IMR-90 (cell line): Measurements from ENCODE around the gene STX1B. TPM values are rescaled to one million over a fixed set of nuclear protein-coding genes. Genes with fewer than 3 reads are reported as not detected.

Experiments used
- ATAC-seq: fragments of 200-7000 bp; cut with Tn5 transposase; 2 replicates; pipeline ENCODE4 v1.9.1; 2020; ENCODE audit warnings: low read depth, mild to moderate bottlenecking, moderate library complexity
- BruUV-seq: library from RNA; stranded (reverse); fragments of 400-500 nt; replicated peaks from 2 replicates; lab custom pipeline; 2021; lab: Mats Ljungman, UMichigan
- CTCF ChIA-PET: fragments of 300-600 bp; formaldehyde crosslinking; extraction: SDS; loops from one replicate; lab custom pipeline; 2021; ENCODE audit warnings: antibody characterized with exemption; lab: Yijun Ruan, JAX
- POLR2A ChIA-PET: fragments of 300-600 bp; sonication (Branson Sonifier 250); formaldehyde crosslinking; loops from one replicate; lab custom pipeline; 2022; ENCODE audit warnings: antibody characterized with exemption; ENCODE audit not compliant: unreplicated experiment; lab: Charles Lee
- DNase-seq: peaks from one replicate; pipeline ENCODE4 v3.0.0; 2013
- H2AFZ ChIP-seq: replicated peaks from 2 replicates; pipeline ENCODE3; 2013; ENCODE audit warnings: low read length, mild to moderate bottlenecking; ENCODE audit not compliant: poor library complexity
- H2AK5ac ChIP-seq: 2 replicates; pipeline ENCODE4 v1.6.1; 2013; ENCODE audit warnings: low read depth, low read length, inconsistent platforms
- H2AK9ac ChIP-seq: replicated peaks from 2 replicates; pipeline ENCODE3; 2013; ENCODE audit warnings: mild to moderate bottlenecking, low read depth, low read length, moderate library complexity; ENCODE audit not compliant: poor library complexity
- H2BK120ac ChIP-seq: 2 replicates; pipeline ENCODE4 v1.6.1; 2013; ENCODE audit warnings: low read depth, low read length, inconsistent platforms
- H2BK15ac ChIP-seq: 3 replicates; pipeline ENCODE4 v1.6.1; 2013; ENCODE audit warnings: low read depth, low read length, inconsistent platforms
- H2BK20ac ChIP-seq: 2 replicates; pipeline ENCODE4 v1.6.1; 2013; ENCODE audit warnings: low read depth, mild to moderate bottlenecking, inconsistent platforms, low read length, moderate library complexity
- H2BK5ac ChIP-seq: 2 replicates; pipeline ENCODE4 v1.6.1; 2013; ENCODE audit warnings: mild to moderate bottlenecking, low read depth, low read length, inconsistent platforms; ENCODE audit not compliant: poor library complexity, severe bottlenecking
- H3K14ac ChIP-seq: replicated peaks from 2 replicates; pipeline ENCODE4 v1.6.1; 2013; ENCODE audit warnings: low read depth, low read length, inconsistent platforms
- H3K18ac ChIP-seq: 2 replicates; pipeline ENCODE4 v1.6.1; 2013; ENCODE audit warnings: low read depth, low read length, control low read depth
- H3K23ac ChIP-seq: 2 replicates; pipeline ENCODE4 v1.6.1; 2013; ENCODE audit warnings: low read depth, low read length, inconsistent platforms
- H3K27ac ChIP-seq: 2 replicates; pipeline ENCODE4 v1.5.1; 2013; ENCODE audit warnings: mild to moderate bottlenecking, control low read depth, low read length; ENCODE audit not compliant: insufficient read depth
- H3K27me3 ChIP-seq: 2 replicates; pipeline ENCODE4 v1.6.1; 2013; ENCODE audit warnings: low read length; ENCODE audit not compliant: control insufficient read depth, insufficient read depth
- H3K36me3 ChIP-seq: 2 replicates; pipeline ENCODE4 v1.6.1; 2013; ENCODE audit warnings: low read length, mixed read lengths; ENCODE audit not compliant: control insufficient read depth, insufficient read depth
- H3K4ac ChIP-seq: 2 replicates; pipeline ENCODE4 v1.6.1; 2013; ENCODE audit warnings: low read depth, low read length, inconsistent platforms
- H3K4me1 ChIP-seq: 2 replicates; pipeline ENCODE4 v1.6.1; 2013; ENCODE audit warnings: low read length, mixed read lengths; ENCODE audit not compliant: control insufficient read depth, insufficient read depth
- H3K4me2 ChIP-seq: 2 replicates; pipeline ENCODE4 v1.6.1; 2013; ENCODE audit warnings: low read depth, mild to moderate bottlenecking, control low read depth, low read length, moderate library complexity
- H3K4me3 ChIP-seq: 2 replicates; pipeline ENCODE4 v1.5.1; 2013; ENCODE audit warnings: low read depth, mild to moderate bottlenecking, control low read depth, low read length, moderate library complexity; ENCODE audit not compliant: insufficient read depth
- H3K56ac ChIP-seq: 2 replicates; pipeline ENCODE4 v1.6.1; 2013; ENCODE audit warnings: low read length, inconsistent platforms; ENCODE audit not compliant: insufficient read depth; ENCODE audit errors: extremely low read depth
- H3K79me1 ChIP-seq, 2 experiments: 2 replicates each; pipeline ENCODE4 v1.6.1; 2013; ENCODE audit warnings: low read length in 2 of 2, inconsistent platforms in 1 of 2, low read depth in 1 of 2
- H3K9ac ChIP-seq: 2 replicates; pipeline ENCODE4 v1.6.1; 2013; ENCODE audit warnings: low read depth, low read length, control low read depth
- H3K9me1 ChIP-seq: 2 replicates; pipeline ENCODE4 v1.6.1; 2013; ENCODE audit warnings: low read length, inconsistent platforms; ENCODE audit not compliant: insufficient read depth
- H3K9me3 ChIP-seq: 2 replicates; pipeline ENCODE4 v1.6.1; 2013; ENCODE audit warnings: low read length; ENCODE audit not compliant: control insufficient read depth, insufficient read depth
- H4K20me1 ChIP-seq: 2 replicates; pipeline ENCODE4 v1.6.1; 2013; ENCODE audit warnings: low read length, inconsistent platforms; ENCODE audit not compliant: insufficient read depth
- H4K5ac ChIP-seq: 2 replicates; pipeline ENCODE4 v1.6.1; 2013; ENCODE audit warnings: mild to moderate bottlenecking, low read depth, low read length, control low read depth
- H4K8ac ChIP-seq, 2 experiments: 2 replicates each; pipeline ENCODE4 v1.6.1; 2013; ENCODE audit warnings: low read depth in 2 of 2, low read length in 2 of 2, control low read depth in 1 of 2, inconsistent platforms in 1 of 2
- H4K91ac ChIP-seq: 2 replicates; pipeline ENCODE4 v1.6.1; 2013; ENCODE audit warnings: low read depth, low read length, inconsistent platforms; ENCODE audit not compliant: insufficient read depth
- CEBPB ChIP-seq: IDR thresholded peaks from 2 replicates; pipeline ENCODE4 v1.6.1; 2012; ENCODE audit warnings: low read depth, low read length, improper control_type of control experiment
- CHD1 ChIP-seq: IDR thresholded peaks from 2 replicates; pipeline ENCODE4 v1.6.1; 2012; ENCODE audit warnings: low read depth, low read length, improper control_type of control experiment
- FOS ChIP-seq: fragments of 150-350 bp; IDR thresholded peaks from 2 replicates; pipeline ENCODE4 v1.6.1; 2016; ENCODE audit warnings: low read depth, low read length
- MXI1 ChIP-seq: IDR thresholded peaks from 2 replicates; pipeline ENCODE4 v1.6.1; 2012; ENCODE audit warnings: low read depth, mild to moderate bottlenecking, low read length, moderate library complexity, borderline replicate concordance
- RFX5 ChIP-seq: IDR thresholded peaks from 2 replicates; pipeline ENCODE4 v1.8.0; 2012; ENCODE audit warnings: low read depth, mild to moderate bottlenecking, low read length, moderate library complexity
- USF2 ChIP-seq: fragments of 150-350 bp; IDR thresholded peaks from 2 replicates; pipeline ENCODE4 v1.6.1; 2017; ENCODE audit warnings: mild to moderate bottlenecking, antibody characterized with exemption, low read length, low read depth
- WGBS, 2 experiments: methylation state at CpG; one replicate each; pipeline versions ENCODE4 v1.1.5 to v1.1.7; 2013; ENCODE audit warnings: missing lambda C conversion rate in 2 of 2; ENCODE audit not compliant: insufficient read length in 1 of 2; ENCODE audit errors: extremely low coverage in 2 of 2; 5-methylcytosine and 5-hydroxymethylcytosine counted together
- dilution Hi-C: fragments of 300-500 bp; cut with HindIII; formaldehyde crosslinking; loops from one replicate; pipeline ENCODE4 v1.14.3; 2018; ENCODE audit warnings: low sequenced_read_pairs; ENCODE audit not compliant: unreplicated experiment
- in situ Hi-C: fragments of 300-500 bp; cut with MboI; formaldehyde crosslinking; loops from 3 replicates; pipeline ENCODE4 v1.14.3; 2019; ENCODE audit warnings: low sequenced_read_pairs, inconsistent platforms, mixed read lengths
- intact Hi-C: fragments of 100-400 bp; cut with micrococcal nuclease; formaldehyde crosslinking; loops from 2 replicates; pipeline ENCODE4 v1.10.0; 2022
- polyA plus RNA-seq, 3 experiments: library from polyadenylated mRNA; depleted of rRNA; stranded (reverse); fragments of >200 nt; gene quantifications; 2 replicates each; pipeline ENCODE4 v1.2.3, GENCODE V29; 2012; ENCODE audit warnings: low replicate concordance in 1 of 3
- total RNA-seq: library from RNA; depleted of rRNA; stranded (reverse); fragments of >200 nt; gene quantifications from 2 replicates; pipeline ENCODE4 v1.2.3, GENCODE V29; 2012

The STX1B gene
- total and polyA plus RNA-seq, 2 of the 4 experiments (the other 2 are of a cell fraction): 3.9 to 14.9 TPM

DNA sequence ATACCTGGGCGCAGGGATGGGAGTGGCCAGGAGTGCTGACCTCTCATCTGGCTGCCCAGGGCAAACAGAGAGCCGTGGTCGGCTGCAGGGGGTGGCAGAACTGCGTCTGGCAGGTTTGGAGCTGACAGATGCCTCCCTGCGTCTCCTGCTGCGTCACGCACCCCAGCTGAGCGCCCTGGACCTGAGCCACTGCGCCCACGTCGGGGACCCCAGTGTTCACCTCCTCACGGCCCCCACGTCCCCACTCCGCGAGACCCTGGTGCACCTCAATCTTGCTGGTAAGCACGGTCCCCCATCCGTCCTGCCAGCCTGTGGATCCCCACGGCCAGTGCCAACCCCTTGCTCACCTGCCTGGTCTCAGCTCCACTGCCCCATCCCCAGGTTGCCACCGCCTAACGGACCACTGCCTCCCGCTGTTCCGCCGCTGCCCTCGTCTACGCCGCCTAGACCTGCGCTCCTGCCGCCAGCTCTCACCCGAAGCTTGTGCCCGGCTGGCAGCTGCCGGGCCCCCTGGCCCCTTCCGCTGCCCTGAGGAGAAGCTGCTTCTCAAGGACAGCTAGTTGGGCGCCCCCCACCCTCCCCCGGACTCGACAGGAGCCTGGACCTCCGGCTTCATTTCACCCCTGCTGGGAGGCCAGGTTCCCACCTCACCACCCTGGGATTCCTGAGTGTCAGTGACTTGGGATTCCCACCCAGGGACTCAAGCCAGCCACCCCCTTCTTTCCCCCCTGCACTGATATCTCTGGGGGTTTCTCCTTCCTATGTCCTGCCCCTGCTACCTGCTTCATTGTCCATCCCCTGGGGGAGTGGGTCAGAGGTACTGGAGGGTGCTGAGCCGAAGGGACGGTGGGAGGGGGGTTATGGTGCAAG lies 63.5 kb downstream of the STX1B start:
- H4K8ac ChIP-seq: no peak overlapping the region
- H2BK120ac ChIP-seq: no peak overlapping the region
- no peak overlapping the region for H3K4me3 ChIP-seq
- CTCF ChIA-PET: no interaction called here
- no peak overlapping the region for H3K18ac ChIP-seq
- TF ChIP-seq MXI1: no peak
- TF ChIP-seq CHD1: no peak
- no peak for TF ChIP-seq RFX5
- TF ChIP-seq CEBPB: no peak
- TF ChIP-seq USF2: no peak
- TF ChIP-seq FOS: no peak
- peaks cover 20 to 54% of the 10 kb centered on the region in 2 experiments; a peak in 3 of 4 replicates for H3K79me1 ChIP-seq
- H4K20me1 ChIP-seq: peaks cover 15% of the 10 kb centered on the region
- DNase-seq (no peak), ATAC-seq (no peak)
- peaks cover 26% of the 10 kb centered on the region for H3K36me3 ChIP-seq
- no peak overlapping the region for H3K14ac ChIP-seq
- no peak overlapping the region for H3K9ac ChIP-seq
- H4K5ac ChIP-seq: no peak overlapping the region
- H3K27ac ChIP-seq: no peak overlapping the region
- no peak overlapping the region for H2BK15ac ChIP-seq
- H2BK5ac ChIP-seq: no peak overlapping the region
- H4K91ac ChIP-seq: no peak overlapping the region
- POLR2A ChIA-PET: no interaction called here
- H3K23ac ChIP-seq: no peak overlapping the region
- no peak overlapping the region for H3K4ac ChIP-seq
- H3K9me3 ChIP-seq: no peaks in the 10 kb centered on the region
- no peak overlapping the region for H2AK9ac ChIP-seq
- no TSS peak for BruUV-seq
- intact Hi-C loops: no loop called here
- H2BK20ac ChIP-seq: no peak overlapping the region
- in situ Hi-C loops: no loop called here
- H3K4me2 ChIP-seq: no peak overlapping the region
- H3K9me1 ChIP-seq: peaks cover 11% of the 10 kb centered on the region; the same call in 1 of the 2 replicates
- H2AK5ac ChIP-seq: no peak overlapping the region
- H3K4me1 ChIP-seq: peaks cover 7% of the 10 kb centered on the region
- no peak overlapping the region for H3K56ac ChIP-seq
- H2AFZ ChIP-seq: no peak overlapping the region
- H3K27me3 ChIP-seq: no peaks in the 10 kb centered on the region
- dilution Hi-C loops: no loop called here
- WGBS, 2 experiments: 90% methylated on average over 20 of the region's 38 CpGs; no CpG with 5 or more reads in 1 of the 2 experiments
